ENCODE measurements around the gene SLC25A45. TPM values are rescaled to one million over a fixed set of nuclear protein-coding genes. Genes with fewer than 3 reads are reported as not detected.

The SLC25A45 gene
- total RNA-seq, 3 donors from 2014 or later (not counting 1 experiment from before 2014, with no cell fraction given), result 50.9 to 61.1 (median 61.0) TPM

DNA sequence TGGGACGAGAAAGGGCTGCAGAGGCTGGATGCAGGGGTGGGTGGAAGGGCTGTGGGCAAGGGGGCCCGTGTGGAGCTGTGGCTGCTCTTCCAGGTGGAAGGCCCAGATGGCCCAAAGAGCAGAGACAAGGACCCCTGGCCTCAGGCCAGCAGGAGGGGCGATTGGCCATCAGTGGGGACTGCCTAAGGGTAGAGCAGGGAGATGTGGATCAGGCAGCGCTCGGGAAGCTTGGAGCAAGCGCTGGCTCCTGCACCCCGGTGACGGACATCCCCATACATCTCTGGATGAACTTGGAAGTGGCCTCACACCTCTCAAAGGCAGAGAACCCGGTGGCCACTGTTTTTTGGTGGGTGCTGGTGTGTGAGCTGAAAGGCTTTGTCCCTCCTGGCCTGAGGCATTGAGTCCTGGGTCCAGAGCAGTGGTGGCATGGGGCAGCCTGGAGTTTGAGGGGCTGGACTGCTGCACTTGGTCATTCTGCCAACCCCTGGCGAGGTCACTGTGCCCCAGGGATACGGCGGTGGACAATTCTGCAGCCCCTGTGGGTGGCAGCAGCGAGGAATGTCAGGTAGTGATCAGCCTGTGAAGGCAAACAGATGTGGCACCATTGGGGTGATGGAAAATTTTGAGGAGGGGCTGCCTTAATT is 9.9 kb upstream of the SLC25A45 start:
- H3K9me3 ChIP-seq (ENCODE audit: control insufficient read depth, insufficient read depth, low read length), result no peaks in the 10 kb centered on the region
- Mint-ChIP-seq H3K27ac (peak overlapping the region in 1 of 2 donors; percentile 27), H3K27me3 (ENCODE audit: low read depth in 2 of 2) (no peaks in the 10 kb centered on the region), H3K9me3 (no peaks in the 10 kb centered on the region), H3K4me3 (no peak overlapping the region), H3K36me3 (no peaks in the 10 kb centered on the region), H3K4me1 (peaks cover 20 to 39% of the 10 kb centered on the region in 2 donors)
- no peaks in the 10 kb centered on the region for H3K27me3 ChIP-seq (ENCODE audit: control insufficient read depth, insufficient read depth, low read length)
- H3K4me1 ChIP-seq (ENCODE audit: control insufficient read depth, insufficient read depth, low read length), result peaks cover 39% of the 10 kb centered on the region
- intact Hi-C loops (cut with micrococcal nuclease), result no loop called here
- ATAC-seq (no peak), DNase-seq (no peak)
- no peak overlapping the region for H3K27ac ChIP-seq (ENCODE audit: low read length)
- no peak overlapping the region for H3K4me3 ChIP-seq (ENCODE audit: low read length)
- peaks cover 37% of the 10 kb centered on the region for H3K36me3 ChIP-seq (ENCODE audit: control insufficient read depth, insufficient read depth, low read length)
- TF ChIP-seq, protein P1, sequence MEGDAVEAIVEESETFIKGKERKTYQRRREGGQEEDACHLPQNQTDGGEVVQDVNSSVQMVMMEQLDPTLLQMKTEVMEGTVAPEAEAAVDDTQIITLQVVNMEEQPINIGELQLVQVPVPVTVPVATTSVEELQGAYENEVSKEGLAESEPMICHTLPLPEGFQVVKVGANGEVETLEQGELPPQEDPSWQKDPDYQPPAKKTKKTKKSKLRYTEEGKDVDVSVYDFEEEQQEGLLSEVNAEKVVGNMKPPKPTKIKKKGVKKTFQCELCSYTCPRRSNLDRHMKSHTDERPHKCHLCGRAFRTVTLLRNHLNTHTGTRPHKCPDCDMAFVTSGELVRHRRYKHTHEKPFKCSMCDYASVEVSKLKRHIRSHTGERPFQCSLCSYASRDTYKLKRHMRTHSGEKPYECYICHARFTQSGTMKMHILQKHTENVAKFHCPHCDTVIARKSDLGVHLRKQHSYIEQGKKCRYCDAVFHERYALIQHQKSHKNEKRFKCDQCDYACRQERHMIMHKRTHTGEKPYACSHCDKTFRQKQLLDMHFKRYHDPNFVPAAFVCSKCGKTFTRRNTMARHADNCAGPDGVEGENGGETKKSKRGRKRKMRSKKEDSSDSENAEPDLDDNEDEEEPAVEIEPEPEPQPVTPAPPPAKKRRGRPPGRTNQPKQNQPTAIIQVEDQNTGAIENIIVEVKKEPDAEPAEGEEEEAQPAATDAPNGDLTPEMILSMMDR (IDR thresholded peaks at IDR 0.05), result no peak
- WGBS (ENCODE audit: insufficient coverage), result 91% methylated on average over 13 of the region's 13 CpGs

DNA sequence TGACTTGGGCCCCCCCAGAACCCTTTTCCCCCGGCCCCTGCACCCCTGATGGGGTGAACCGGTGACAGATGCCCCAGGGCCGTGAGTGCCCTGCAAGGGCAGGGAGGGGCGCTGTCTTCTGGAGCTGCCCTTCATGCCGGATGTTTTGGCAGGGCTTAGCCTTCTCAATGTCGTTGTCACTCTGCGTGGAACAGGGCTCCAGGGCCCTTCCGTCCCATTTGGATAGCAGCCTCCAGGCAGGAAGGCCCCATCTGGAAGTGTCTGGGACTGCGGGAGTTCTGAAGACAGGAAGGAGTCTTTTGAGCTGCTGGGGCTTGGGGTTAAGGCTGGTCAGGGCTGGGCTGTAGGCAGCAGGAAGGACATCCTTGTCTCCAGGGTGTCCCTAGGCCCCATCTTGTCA is 8.6 kb upstream of the SLC25A45 start:
- DNase-seq, result no peak
- no peaks in the 10 kb centered on the region for H3K36me3 Mint-ChIP-seq
- H3K27ac ChIP-seq (ENCODE audit: low read length), result no peak overlapping the region

DNA sequence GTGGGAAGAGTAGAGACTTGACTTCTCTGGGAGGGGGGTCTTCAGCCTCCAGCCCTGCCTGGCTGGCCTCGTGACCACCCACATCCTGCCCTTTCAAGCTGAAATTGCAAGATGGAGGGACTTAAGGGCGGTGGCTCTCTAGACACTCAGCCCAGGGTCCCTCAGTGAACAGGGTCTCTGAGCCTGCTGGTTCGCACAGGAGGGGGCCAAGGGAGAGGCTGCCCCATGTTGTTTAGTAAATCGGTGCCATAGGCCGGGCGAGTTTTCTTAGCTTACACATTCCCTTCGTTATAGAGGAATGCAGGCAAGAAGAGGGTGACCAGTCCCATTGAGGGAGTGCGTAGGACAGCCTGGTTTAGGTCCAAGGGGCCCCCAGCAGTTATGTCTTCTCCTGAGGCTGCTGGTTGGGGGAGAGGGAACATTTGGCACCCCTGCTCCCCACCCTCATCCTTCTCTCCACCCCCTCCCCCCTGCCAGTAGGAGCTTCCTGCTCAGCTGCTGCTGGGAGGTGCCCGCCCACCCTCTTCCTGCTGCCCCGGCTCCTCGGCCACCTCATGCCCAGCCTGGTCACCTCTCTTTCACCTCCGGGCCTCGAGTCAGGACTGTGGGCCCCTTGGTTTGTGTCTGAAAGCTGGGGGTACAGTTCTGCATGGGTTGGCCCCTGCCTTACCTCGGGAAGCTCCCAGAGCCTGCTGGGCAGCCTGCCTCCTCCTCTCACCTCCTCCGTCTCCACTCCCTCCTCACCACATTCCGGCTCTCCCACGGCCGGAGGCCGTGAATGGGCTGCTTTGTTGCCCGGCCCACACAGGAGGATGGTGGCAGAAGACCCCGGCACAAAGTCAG is 7.9 kb upstream of the SLC25A45 start:
- Histone ChIP-seq H3K36me3 (ENCODE audit: control insufficient read depth, insufficient read depth, low read length) (peaks cover 31% of the 10 kb centered on the region), H3K9me3 (ENCODE audit: control insufficient read depth, insufficient read depth, low read length) (no peaks in the 10 kb centered on the region), H3K4me1 (ENCODE audit: control insufficient read depth, insufficient read depth, low read length) (peaks cover 56% of the 10 kb centered on the region), H3K4me3 (ENCODE audit: low read length) (no peak overlapping the region), H3K27ac (ENCODE audit: low read length) (no peak overlapping the region), H3K27me3 (ENCODE audit: control insufficient read depth, insufficient read depth, low read length) (no peaks in the 10 kb centered on the region)
- intact Hi-C loops (cut with micrococcal nuclease), result no loop called here
- DNase-seq (no peak), ATAC-seq (no peak)
- 82% methylated on average over 19 of the region's 21 CpGs for WGBS (ENCODE audit: insufficient coverage)
- peak overlapping the region in 1 of 2 donors; percentile 55 for H3K27ac Mint-ChIP-seq
- peak overlapping the region; percentile 9 for H3K4me3 Mint-ChIP-seq
- H3K36me3 Mint-ChIP-seq, result no peaks in the 10 kb centered on the region
- H3K4me1 Mint-ChIP-seq, result peaks cover 23 to 54% of the 10 kb centered on the region in 2 donors
- no peaks in the 10 kb centered on the region for H3K27me3 Mint-ChIP-seq (ENCODE audit: low read depth in 2 of 2)
- H3K9me3 Mint-ChIP-seq, result no peaks in the 10 kb centered on the region
- TF ChIP-seq, protein P1 (IDR thresholded peaks at IDR 0.05), result no peak

More for the DNA sequence above, 8.6 kb upstream of the SLC25A45 start:
- peaks cover 20 to 51% of the 10 kb centered on the region in 2 donors for H3K4me1 Mint-ChIP-seq
- intact Hi-C loops (cut with micrococcal nuclease), result no loop called here
- TF ChIP-seq, protein P1 (IDR thresholded peaks at IDR 0.05), result no peak
- no peak overlapping the region for H3K4me3 ChIP-seq (ENCODE audit: low read length)
- no peaks in the 10 kb centered on the region for H3K27me3 Mint-ChIP-seq (ENCODE audit: low read depth in 2 of 2)
- H3K4me1 ChIP-seq (ENCODE audit: control insufficient read depth, insufficient read depth, low read length), result peaks cover 49% of the 10 kb centered on the region
- H3K9me3 ChIP-seq (ENCODE audit: control insufficient read depth, insufficient read depth, low read length), result no peaks in the 10 kb centered on the region
- H3K4me3 Mint-ChIP-seq, result no peak overlapping the region
- no peaks in the 10 kb centered on the region for H3K9me3 Mint-ChIP-seq
- no peaks in the 10 kb centered on the region for H3K27me3 ChIP-seq (ENCODE audit: control insufficient read depth, insufficient read depth, low read length)
- 91% methylated on average over 9 of the region's 9 CpGs for WGBS (ENCODE audit: insufficient coverage)
- H3K36me3 ChIP-seq (ENCODE audit: control insufficient read depth, insufficient read depth, low read length), result peaks cover 31% of the 10 kb centered on the region
- H3K27ac Mint-ChIP-seq, result peak overlapping the region in 1 of 2 donors; percentile 8
- no peak for ATAC-seq
